Dedifferentiated amniotic fluid mesenchymal stem cell (primary cell): ENCODE measurements around the gene TMEM14A.
"Not testable (repeated sequence)": the region's sequence is repeated elsewhere in the genome, so short reads cannot be mapped to it uniquely, and the experiment has no call there.

Experiments
- DNase-seq: peaks from one replicate; pipeline ENCODE4 v3.0.0-alpha.2; 2016; ENCODE audit errors: extremely low spot score

TMEM14A gene

DNA sequence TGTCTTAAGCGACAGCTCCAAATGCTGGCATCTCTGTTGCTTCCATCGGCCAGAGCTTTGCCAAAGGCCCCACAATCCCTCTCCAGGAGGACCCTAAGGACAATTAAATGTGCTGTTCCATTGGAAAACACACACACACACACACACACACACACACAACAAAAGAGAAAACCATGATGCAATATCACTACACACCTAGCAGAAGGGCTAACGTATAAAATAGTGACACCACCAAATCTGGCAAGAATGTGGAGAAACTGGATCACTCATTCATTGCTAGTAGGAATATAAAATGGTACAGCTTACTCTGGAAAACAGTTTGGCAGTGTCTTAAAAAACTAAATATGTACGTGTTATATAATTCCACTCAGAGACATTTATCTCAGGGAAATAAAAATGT is 13.0 kb upstream of the TMEM14A start:
- DNase-seq, result no peak

DNA sequence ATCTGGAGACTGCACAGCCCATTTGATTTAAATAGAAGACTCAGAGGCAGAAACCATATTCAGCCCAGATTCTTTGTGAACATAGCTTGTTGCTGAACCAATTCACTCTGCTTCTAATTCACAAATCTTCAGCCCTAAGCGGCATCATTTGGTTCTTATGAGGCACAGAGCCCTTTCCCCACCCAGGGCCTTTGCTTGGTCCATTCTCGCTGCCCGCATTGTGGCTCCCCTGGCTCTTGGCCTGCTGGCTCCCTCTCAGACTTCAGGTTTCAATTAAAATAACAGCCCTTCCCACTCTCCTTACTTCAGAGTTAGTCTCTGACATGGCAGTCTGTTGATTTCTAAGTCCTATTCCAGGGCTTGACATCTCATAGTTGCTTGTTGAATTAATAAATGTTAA is 9.4 kb upstream of the TMEM14A start:
- peak; percentile 26 for DNase-seq

DNA sequence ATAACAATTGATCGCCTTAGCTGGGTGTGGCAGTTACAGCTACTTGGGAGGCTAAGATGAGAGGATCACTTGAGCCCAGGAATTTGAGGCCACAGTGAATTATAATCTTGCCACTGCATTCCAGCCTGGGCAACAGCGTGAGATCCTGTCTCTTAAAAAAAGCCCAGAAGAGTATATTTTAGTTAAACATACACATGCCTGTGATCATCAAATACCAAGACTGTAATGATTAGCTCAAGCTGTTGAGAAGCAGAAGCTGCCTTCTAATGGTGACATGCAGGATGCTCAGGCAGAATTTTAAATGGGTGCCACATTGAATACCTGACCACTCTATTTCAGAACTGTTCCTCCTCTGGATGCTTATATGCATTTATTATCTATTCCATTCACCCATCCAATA is 8.9 kb upstream of the TMEM14A start:
- DNase-seq, result no peak

DNA sequence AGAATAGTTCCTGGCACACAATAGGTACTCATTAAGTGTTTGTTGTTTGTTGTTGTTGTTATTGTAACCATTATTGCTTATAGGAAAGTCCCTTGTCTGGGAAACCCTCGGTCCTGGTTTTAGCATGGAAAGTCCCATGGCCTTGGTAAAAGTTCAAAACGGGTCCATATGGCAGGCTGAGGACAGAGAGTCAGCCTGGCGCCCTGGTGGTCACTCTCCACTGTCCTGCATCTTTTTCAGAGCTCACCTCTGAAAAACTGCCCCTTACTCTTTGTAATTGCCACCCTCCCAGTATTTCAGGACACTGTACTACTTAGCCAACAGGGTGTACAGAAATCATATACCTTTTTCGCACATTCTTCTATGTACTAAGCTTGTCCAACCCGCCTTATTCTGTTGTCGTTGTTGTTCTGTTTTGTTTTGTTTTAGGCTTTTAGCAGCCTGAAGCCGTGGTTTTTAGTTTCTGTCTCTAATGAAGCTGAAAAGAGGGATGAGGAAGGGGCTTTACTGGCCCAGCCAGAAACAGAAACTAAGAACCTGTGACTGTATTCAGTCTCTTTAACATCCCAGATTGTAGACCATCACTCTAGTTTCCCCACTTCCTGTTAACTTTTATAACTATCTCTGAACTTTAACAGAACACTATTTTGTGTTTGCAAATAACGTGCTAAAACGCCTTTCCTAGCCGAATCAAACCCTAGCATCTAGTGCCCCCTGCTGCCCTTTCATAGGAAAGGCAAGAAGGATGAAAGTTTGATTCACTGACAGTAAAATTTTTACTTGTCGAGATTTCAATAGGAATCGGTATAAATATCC is 7.6 kb upstream of the TMEM14A start:
- peak; percentile 79 for DNase-seq

DNA sequence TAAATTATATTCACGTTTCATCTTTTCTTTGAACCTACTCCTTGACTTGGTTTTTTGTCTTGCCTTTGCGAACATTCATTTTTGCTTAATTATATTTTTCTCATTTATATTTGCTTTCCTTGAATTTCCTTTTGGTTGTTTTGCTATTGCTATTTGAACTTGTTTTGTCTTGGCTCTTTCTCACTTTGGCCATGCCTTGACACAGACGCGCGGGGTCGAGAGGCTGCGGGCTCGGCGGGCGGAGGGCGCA is 7.1 kb upstream of the TMEM14A start:
- DNase-seq, result no peak

DNA sequence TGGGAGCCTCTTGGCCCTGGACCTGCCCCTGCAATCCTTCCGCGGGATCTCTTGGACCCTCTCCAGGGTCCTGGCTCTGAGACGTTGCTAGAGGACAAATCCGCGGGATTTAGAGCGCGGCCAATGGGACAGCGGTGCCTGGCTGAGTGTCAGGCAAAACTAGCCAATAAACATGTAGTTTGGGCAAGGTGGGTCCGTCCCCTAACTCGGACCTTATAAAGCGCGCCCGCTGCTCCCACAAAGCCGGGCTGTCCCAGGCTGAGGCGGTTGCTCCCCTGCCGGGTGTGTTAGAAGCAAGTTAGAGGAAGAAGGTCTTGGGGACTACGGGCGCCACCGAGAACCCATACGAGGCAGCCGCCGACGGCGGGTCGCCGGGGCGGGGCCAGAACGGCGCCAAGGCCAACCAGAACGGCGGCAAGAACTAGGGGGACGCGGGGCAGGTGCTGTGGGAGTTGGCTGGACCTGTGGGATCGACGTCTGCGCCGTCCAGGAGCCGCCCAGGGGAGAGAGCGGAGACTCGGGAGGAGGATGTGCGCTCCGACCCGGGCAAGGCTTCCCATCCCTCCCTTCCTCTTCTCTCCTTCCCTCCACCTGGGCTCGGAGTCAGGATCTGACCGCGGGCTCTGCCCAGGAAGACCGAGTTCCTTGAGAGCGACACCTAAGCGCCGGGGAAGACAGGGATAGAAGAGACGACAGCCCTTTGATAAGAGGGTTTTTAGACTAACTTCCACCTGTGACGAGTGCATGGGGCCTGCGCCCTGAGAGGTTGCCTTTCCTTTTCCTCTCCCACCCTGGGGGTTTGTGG is 6.5 kb upstream of the TMEM14A start:
- peak; percentile 97 for DNase-seq

DNA sequence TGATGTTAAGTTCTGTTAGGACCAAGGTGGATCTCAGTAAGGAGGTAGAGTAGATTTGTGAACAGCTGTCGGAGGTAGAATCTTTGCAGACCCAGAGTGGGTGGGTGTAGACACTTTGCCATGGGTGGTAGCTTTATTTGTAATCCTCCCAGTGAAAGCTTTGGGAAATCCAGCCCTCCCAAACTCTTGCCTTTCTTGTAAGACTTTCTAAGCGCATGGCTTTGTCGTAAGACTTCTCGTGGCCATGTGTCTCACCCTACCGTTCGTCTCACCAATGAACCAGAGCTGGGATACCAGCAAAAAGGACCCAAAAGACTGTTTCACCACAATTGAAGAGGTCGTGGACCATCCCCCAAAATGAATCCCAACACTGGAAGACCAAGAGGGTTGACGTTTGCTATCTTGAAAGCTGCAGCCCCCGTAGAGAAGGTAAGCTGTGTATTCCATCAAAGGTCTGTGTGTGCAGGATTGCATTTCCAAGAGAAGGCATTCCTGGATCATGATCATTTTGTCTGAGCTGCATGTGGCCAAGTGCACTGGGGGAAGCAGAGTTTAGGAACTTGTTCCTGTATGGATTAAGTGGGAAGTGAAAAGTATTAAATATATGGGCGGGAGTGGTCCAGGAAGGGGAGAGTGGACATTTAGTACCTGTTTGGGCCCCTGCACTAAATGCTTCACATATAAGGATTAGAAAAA is 5.8 kb upstream of the TMEM14A start:
- no peak for DNase-seq

DNA sequence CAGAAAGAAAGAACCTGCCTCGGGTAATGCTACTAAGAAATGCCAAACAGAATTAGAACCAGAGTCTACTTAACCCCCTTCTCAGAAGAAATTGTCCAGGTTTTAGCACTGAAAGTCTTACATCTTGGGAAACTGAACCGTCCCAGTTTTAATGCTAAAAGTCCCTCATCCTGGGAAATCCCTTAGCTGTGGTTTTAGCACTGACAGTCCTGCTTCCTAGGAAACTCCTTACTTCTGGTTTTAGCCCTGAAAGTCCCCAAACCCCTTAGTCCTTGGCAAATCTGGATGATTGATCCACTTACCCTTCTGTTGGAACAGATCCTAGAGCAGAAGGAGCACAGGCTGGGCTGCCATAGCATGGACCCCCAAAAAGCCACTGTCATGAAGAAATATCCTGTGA is 4.8 kb upstream of the TMEM14A start:
- DNase-seq, result no peak

DNA sequence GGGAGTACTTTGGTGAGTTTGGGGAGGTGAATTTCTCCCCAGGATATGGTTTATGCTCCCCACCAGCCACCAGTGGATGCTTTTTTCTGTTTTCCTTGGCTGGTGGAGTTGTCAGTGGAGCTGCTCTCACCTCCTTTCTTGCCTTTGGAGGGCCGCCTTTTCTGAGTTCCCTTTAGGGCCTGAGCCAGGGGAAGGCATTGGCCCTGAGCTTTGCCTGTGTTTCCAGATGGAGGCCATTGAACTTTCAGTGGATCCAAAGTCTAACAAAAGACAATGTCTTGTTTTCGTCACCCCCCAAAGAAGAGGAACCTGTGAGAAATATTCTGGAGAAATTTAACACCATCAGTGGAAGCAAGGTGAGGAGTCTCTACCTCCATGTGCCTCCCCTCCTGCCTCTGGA is 4.4 kb upstream of the TMEM14A start:
- DNase-seq, result no peak

DNA sequence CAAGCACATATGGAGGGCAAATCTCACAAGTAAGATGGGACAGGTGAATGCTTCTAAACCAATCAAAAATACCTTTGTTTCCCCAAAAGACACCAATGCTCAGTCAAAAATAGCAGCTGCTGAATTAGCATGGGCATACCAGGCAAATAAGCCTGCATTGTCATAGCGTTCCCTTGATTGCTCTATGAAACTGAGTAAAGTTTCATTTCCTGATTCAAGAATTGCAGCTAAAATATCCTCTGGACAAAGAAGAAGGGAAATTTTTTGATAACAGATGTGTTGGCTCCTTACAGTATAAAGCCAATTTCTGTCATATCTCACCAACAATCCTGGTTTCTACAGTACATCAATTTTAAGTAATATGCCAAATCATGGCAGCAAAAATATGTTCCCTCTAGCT is 3.3 kb upstream of the TMEM14A start:
- no peak for DNase-seq

DNA sequence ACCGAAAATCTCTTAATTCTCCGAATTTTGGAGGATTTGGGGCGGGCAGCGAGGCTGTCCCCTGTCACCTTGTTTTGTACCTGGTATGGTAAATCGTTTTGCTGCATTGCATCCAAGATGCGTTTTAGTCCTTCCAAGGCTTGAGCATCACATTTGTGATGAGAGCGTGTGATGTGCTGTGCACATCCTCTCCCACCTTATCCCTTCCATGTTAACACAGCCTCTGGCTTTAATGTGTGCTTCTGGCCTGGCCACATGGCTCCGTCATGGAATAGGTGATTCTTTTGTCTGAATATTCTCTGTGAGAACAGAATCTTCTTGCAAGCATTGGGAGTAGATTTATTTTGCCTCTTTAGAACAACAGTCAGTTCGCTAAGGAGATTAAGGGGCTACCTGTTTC is 763 bp downstream of the TMEM14A start:
- no peak for DNase-seq

DNA sequence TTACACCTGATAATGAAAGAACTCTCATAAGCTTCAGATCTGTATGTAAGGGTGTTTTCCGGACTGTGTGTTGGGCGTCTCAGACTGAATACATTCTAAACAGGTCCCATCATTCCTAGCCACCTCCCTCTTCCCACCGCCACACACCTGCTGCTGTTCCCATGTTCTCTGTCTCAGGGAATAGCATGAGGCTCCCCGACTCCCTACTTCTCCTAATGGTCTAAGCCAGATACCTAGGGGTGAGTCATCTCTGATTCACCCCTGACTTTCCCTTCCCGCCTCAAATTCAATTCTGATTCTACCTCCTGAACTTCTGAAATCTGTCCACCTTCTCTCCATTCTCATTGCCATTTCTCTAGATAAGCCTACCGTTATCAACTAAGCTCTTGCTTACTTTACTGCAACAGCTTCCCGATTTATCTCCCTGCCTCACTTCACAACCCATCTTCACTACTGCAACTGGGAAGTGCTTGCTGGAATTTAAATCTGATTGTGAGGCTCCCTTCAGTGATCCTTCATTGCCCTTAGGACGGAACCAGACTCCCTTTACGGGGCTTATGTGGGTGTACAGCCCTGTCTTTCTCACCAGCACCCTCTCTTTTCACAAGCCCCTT is 1.6 kb downstream of the TMEM14A start:
- no peak for DNase-seq

DNA sequence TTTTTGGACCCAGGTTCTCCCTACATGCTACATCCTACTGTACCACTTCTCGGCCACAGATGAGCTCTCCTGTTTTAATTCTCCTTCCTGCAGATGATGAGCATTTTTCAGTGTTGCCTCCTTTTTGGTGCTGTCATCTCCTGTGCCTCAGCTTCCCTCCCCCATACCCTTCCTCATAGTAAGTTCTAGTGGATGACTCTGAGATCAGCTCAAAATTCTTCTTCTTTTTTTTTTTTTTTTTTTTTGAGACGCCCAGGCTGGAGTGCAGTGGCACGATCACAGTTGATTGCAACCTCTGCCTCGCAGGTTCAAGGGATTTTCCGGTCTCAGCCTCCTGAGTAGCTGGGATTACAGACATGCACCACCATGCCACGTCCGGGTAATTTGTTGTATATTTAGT is 3.8 kb downstream of the TMEM14A start:
- DNase-seq, result no peak

DNA sequence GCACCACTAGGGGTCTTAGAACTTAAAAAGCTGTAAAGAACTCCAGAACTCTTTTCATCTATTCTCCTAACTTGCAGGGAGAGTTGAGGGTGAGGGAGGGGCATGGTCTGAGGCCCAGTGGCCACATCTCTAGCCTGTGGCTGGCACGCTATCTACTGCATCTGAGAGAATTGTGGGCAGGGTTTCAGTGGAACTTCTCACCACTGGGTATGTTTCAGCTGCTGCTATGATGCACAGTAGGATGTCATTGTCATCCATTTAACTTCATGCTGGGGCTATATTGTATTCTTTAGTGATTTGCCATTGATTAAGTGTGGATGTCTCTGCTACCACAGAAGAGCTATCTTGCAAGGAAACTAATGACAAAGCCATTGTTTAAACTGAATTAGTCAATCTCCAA is 4.5 kb downstream of the TMEM14A start:
- DNase-seq, result no peak

DNA sequence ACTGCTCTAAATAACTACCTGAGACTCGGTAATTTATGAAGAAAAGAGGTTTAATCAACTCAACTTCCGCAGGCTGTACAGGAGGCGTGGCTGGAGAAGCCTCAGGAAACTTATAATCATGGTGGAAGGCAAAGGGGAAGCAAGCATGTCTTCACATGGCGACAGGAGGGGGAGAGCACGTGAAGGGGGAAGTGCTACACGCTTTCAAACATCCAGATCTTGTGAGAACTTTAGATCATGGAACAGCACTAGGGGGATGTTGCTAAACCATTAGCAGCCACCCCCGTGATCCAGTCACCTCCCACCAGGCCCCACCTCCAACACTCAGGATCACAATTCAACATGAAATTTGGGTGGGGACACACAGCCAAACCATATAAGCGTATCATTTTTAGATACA is 5.7 kb downstream of the TMEM14A start:
- not testable (repeated sequence) for DNase-seq

DNA sequence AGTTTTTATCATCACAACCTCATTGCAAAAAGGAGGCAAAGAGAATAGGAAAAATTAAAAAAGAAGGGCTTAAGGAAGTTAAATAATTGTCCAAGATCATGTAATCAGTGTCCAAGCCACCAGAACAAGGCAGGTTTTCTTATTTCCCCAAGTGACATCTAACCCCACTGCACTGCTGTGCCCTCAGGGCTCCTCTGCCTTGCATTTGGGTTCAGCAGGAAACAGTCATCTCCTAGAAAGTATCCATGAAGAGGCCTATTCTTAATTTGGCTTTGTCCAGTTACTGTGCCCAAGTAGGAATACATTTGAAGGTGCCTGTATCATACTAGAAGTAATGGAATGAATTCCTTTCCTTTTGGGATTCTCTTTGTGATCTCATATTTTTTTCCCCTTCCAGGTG is 10.5 kb downstream of the TMEM14A start:
- DNase-seq, result no peak

DNA sequence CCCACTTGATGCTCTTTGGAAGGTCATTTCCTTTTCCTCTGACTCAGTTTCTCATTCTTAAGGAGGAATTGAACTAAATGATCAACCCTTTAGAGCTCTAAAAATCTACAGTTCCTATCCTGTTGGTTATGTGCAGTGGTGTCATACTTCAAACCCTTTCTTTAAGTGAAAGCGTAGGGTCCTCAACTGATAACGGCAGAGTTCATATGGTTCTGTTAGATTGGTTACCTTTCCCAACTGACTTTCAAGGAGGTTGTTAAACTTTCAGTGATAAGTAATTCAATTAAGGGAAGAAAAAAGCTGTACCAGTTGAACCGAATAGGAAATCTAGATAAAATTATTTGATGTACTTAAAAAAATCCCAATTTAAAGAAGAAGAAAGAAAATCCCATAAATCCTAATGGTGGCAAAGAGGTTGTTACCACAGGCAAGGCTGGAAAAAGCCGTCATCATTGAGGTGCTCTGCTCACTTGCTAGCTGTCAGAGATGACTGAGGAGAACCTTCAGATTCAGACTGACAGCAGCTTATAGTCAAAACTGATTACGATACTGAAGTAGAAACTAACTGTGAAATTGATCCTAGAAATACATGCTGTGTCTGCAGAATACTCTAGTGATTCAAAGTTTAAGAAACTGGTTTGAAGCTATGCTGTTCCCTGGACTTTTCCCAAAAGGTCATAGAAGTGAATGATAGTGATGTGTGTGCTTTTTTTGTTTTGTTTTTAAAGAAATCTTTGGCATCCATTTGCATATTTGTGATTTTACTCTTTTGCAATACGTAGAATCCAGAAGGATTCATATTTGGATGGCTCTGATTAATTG is 16.2 kb downstream of the TMEM14A start:
- no peak for DNase-seq

DNA sequence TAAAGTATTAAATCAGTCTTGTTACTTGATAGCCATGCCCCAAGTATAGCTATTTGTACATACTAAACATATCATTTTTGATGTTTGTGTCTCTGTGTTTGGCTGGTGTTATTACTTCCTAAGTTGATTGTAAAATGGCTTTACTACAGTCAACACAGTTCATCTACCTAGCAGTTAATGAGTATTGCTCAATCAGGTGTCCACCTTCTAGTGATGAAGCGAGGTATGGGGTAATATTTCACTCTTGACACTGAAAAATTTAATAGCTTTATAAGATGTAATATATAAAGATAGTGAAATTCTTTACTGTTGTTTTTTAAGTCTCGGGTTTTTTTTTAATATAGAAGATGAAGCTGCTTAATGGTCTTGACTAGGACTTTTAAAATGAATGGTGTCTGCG is 18.9 kb downstream of the TMEM14A start:
- DNase-seq, result no peak

DNA sequence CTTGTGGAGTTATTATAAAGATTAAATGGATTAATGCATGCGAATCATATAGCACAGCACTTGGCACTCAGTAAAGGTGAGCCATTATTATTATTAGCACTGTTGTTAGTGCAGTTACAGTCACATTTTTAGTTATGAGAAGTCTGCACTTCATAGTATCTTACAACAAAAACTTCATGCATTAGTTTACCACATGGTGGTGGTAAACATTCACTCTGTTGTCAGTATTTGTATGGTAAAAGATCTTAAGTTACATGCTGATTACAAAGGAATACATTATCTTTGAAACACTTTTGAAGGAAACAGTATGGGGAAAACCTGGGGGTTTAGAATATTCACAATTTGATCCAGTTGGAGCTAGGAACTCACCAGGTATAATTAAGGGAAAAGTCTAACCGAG is 20.8 kb downstream of the TMEM14A start:
- DNase-seq, result no peak

DNA sequence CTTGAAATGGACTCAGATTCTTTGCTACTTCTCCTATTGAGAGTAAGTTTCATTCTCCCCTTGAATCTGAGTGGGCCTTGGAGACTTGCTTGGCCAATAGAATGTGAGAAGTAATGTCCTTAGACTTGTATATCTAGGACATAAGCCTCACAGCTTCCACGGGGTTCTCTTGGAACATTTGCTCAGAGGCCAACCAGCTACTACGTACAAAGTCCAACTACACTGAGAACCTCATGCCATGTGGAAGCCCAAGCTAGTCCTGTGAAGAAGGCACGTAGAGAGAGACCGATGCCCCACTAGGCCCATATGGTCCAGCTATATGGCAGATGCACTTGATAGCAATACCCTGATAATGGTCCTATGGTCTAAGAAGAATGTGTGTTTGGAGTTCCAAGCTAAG is 22.9 kb downstream of the TMEM14A start:
- DNase-seq, result no peak

DNA sequence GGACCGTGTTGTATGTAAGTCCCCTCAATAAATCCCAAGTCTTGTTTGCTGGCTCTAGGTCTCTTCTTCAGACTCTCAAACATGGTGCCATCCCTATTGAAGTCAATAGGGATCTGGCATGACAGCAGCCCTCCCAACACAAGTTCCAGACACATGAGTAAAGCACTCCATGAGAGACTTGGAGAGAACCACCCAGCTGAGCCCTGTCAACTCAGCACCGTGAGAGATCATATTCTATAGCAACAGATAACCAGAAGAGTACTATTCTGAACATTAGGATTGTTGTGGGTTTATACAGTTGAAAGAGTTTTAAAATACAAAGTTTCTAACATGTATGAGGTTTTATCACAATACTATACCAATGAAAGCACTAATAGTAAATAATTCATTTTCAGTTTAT is 23.5 kb downstream of the TMEM14A start:
- no peak for DNase-seq

DNA sequence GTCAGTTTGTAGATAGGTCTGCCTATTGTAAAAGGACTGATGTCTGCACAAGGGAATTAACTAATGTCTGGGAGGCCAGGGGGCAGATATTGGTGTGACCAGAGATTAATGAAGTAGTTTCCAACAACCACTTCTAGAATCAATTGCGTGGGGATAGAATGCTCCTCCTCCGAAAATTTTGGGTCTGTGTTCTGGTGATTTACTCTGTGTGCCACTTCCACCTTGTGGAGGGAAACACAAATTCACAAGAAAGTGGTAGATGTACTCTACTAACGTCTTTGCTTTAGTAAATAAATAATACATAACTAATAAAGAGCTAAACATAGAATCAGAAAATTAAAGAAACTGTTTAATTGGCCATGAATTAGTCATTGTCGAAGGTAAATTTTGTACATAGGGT is 25.5 kb downstream of the TMEM14A start:
- no peak for DNase-seq
